GM23338 (cell line): ENCODE results near the gene ARMH4. TPM values are rescaled to one million over a fixed set of nuclear protein-coding genes. Genes with fewer than 3 reads are reported as not detected.

ENCODE experiments used
- ATAC-seq: fragments of 200-7000 bp; cut with Tn5 transposase; 3 replicates; pipeline ENCODE4 v1.9.1; 2020
- DNase-seq: peaks from one replicate; pipeline ENCODE4 v3.0.0-alpha.2; 2015; ENCODE audit warnings: low spot score
- H2AFZ ChIP-seq: fragments of 200-600 bp; sonication (generic); 2 replicates; pipeline ENCODE4 v1.8.0; 2016; ENCODE audit warnings: antibody characterized with exemption, mild to moderate bottlenecking, moderate library complexity
- H3F3A ChIP-seq: fragments of 200-600 bp; sonication (generic); replicated peaks from 2 replicates; pipeline ENCODE4 v1.8.0; 2017; ENCODE audit warnings: antibody characterized with exemption, mixed run types, low read depth
- H3K27ac ChIP-seq: fragments of 200-600 bp; sonication (generic); 2 replicates; pipeline ENCODE4 v1.6.1; 2016; ENCODE audit warnings: low read depth
- H3K27me3 ChIP-seq: fragments of 200-600 bp; sonication (generic); 2 replicates; pipeline ENCODE4 v1.8.0; 2016; ENCODE audit warnings: mild to moderate bottlenecking, mixed run types, moderate library complexity; ENCODE audit not compliant: insufficient read depth
- H3K36me3 ChIP-seq: fragments of 200-600 bp; sonication (generic); 2 replicates; pipeline ENCODE4 v1.8.0; 2016; ENCODE audit warnings: mild to moderate bottlenecking; ENCODE audit not compliant: insufficient read depth
- H3K4me1 ChIP-seq: fragments of 200-600 bp; sonication (generic); 2 replicates; pipeline ENCODE4 v1.8.0; 2016; ENCODE audit warnings: mild to moderate bottlenecking, moderate library complexity; ENCODE audit not compliant: insufficient read depth
- H3K4me2 ChIP-seq: fragments of 200-600 bp; sonication (generic); 2 replicates; pipeline ENCODE4 v1.7.1; 2017; ENCODE audit warnings: mixed run types
- H3K4me3 ChIP-seq: fragments of 200-600 bp; sonication (generic); 2 replicates; pipeline ENCODE4 v1.6.1; 2016; ENCODE audit warnings: mixed run types
- H3K79me2 ChIP-seq: fragments of 200-600 bp; sonication (generic); replicated peaks from 2 replicates; pipeline ENCODE4 v1.8.0; 2017; ENCODE audit warnings: mild to moderate bottlenecking; ENCODE audit not compliant: insufficient read depth
- H3K9me2 ChIP-seq: fragments of 200-600 bp; sonication (generic); 2 replicates; pipeline ENCODE4 v1.8.0; 2017; ENCODE audit not compliant: insufficient read depth
- H4K20me1 ChIP-seq: fragments of 200-600 bp; sonication (generic); replicated peaks from 2 replicates; pipeline ENCODE4 v1.8.0; 2017; ENCODE audit warnings: mild to moderate bottlenecking; ENCODE audit not compliant: insufficient read depth
- H3K27ac Mint-ChIP-seq: 2 replicates; pipeline ENCODE4 v1.8.0; 2020; ENCODE audit warnings: inconsistent platforms, mild to moderate bottlenecking, moderate library complexity, mixed read lengths
- H3K27me3 Mint-ChIP-seq: 3 replicates; pipeline ENCODE4 v1.8.0; 2022; ENCODE audit warnings: low read depth, mild to moderate bottlenecking, moderate library complexity, mixed read lengths, inconsistent platforms; ENCODE audit not compliant: insufficient read depth, poor library complexity
- H3K36me3 Mint-ChIP-seq: 3 replicates; pipeline ENCODE4 v1.8.0; 2021; ENCODE audit warnings: low read depth, mild to moderate bottlenecking, inconsistent platforms, moderate library complexity, mixed read lengths
- H3K4me1 Mint-ChIP-seq: 3 replicates; pipeline ENCODE4 v1.8.0; 2020; ENCODE audit warnings: mild to moderate bottlenecking, inconsistent platforms, mixed read lengths
- H3K4me3 Mint-ChIP-seq: 3 replicates; pipeline ENCODE4 v1.8.0; 2021; ENCODE audit warnings: moderate library complexity, mild to moderate bottlenecking, inconsistent platforms, mixed read lengths
- H3K9me3 Mint-ChIP-seq: 3 replicates; pipeline ENCODE4 v1.8.0; 2020; ENCODE audit warnings: moderate library complexity, mild to moderate bottlenecking, inconsistent platforms, mixed read lengths
- CREB1 ChIP-seq: fragments of 250-450 bp; sonication (Bioruptor Pico); IDR thresholded peaks from 2 replicates; pipeline ENCODE4 v1.5.0; 2020; ENCODE audit warnings: low read depth, mild to moderate bottlenecking, moderate library complexity
- EZH2 ChIP-seq: fragments of 200-600 bp; sonication (generic); IDR thresholded peaks from one replicate; pipeline ENCODE4 v1.8.0; 2017; ENCODE audit warnings: antibody characterized with exemption, mild to moderate bottlenecking, low read depth; ENCODE audit not compliant: unreplicated experiment
- EZH2phosphoT487 ChIP-seq: fragments of 200-600 bp; sonication (generic); IDR thresholded peaks from one replicate; pipeline ENCODE4 v1.8.1; 2018; ENCODE audit warnings: antibody characterized with exemption; ENCODE audit not compliant: unreplicated experiment
- NANOG ChIP-seq: IDR thresholded peaks from 2 replicates; pipeline ENCODE4 v1.6.1; 2016; ENCODE audit warnings: antibody characterized with exemption, borderline replicate concordance
- POLR2AphosphoS5 ChIP-seq: IDR thresholded peaks from 2 replicates; pipeline ENCODE4 v1.6.1; 2016; ENCODE audit warnings: antibody characterized with exemption, low read depth
- STAT1 ChIP-seq: IDR thresholded peaks from one replicate; pipeline ENCODE4 v1.6.1; 2016; ENCODE audit warnings: antibody characterized with exemption; ENCODE audit not compliant: unreplicated experiment
- ZNF114 ChIP-seq: fragments of 250-450 bp; sonication (Bioruptor Pico); IDR thresholded peaks from 2 replicates; pipeline ENCODE4 v1.5.0; 2020; ENCODE audit warnings: mild to moderate bottlenecking, moderate library complexity
- ZNF331 ChIP-seq: fragments of 250-450 bp; sonication (Bioruptor Pico); IDR thresholded peaks from 2 replicates; pipeline ENCODE4 v1.5.0; 2020; ENCODE audit warnings: low read depth, mild to moderate bottlenecking, moderate library complexity
- polyA plus RNA-seq: library from polyadenylated mRNA; unstranded; fragments of >200 nt; fragmentation: Nextera tagmentation; extraction: Ambion mirVana; gene quantifications from 2 replicates; pipeline ENCODE4 v1.2.1, GENCODE V29; 2016
- total RNA-seq: library from RNA; depleted of rRNA; stranded (reverse); fragments of >200 nt; shearing (Covaris generic); gene quantifications from 2 replicates; pipeline ENCODE4 v1.2.3, GENCODE V29; 2014
- TF ChIP-seq, protein P1 (sequence below): IDR thresholded peaks from 2 replicates; pipeline ENCODE4 v1.6.1; 2016; ENCODE audit warnings: antibody characterized with exemption
- TF ChIP-seq, protein P2 (sequence below): IDR thresholded peaks from one replicate; pipeline ENCODE4 v1.6.1; 2018; ENCODE audit warnings: antibody characterized with exemption; ENCODE audit not compliant: unreplicated experiment

The ARMH4 gene
- total and polyA plus RNA-seq, 2 experiments from 2014 or later = 15.5 to 20.2 TPM

DNA sequence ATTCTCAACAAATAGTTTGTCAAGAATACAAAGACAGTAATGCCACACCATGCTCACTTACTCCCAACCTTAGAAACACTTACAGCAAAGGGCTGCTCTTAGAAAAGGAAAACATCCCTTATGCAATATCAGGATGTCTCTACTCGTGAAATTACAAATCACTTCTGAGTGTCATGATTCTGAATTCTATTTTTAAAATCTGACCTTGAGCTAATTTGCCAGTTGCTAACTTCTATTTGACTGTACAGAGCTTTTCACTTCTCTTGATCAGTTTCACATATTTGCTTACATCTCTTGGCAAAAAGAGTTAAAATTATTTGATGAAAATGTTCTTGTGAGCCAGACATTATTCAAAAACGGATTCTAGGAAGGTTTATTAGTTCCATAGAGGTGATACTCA lies 149.4 kb downstream of the ARMH4 start (continued):
- TF ChIP-seq CREB1 (CRISPR knock-in tag) = no peak
- TF ChIP-seq, protein P1, sequence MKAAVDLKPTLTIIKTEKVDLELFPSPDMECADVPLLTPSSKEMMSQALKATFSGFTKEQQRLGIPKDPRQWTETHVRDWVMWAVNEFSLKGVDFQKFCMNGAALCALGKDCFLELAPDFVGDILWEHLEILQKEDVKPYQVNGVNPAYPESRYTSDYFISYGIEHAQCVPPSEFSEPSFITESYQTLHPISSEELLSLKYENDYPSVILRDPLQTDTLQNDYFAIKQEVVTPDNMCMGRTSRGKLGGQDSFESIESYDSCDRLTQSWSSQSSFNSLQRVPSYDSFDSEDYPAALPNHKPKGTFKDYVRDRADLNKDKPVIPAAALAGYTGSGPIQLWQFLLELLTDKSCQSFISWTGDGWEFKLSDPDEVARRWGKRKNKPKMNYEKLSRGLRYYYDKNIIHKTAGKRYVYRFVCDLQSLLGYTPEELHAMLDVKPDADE = no peak
- no peak for TF ChIP-seq NANOG
- TF ChIP-seq STAT1 = no peak
- TF ChIP-seq ZNF114 (CRISPR knock-in tag) = no peak
- TF ChIP-seq, protein P2, sequence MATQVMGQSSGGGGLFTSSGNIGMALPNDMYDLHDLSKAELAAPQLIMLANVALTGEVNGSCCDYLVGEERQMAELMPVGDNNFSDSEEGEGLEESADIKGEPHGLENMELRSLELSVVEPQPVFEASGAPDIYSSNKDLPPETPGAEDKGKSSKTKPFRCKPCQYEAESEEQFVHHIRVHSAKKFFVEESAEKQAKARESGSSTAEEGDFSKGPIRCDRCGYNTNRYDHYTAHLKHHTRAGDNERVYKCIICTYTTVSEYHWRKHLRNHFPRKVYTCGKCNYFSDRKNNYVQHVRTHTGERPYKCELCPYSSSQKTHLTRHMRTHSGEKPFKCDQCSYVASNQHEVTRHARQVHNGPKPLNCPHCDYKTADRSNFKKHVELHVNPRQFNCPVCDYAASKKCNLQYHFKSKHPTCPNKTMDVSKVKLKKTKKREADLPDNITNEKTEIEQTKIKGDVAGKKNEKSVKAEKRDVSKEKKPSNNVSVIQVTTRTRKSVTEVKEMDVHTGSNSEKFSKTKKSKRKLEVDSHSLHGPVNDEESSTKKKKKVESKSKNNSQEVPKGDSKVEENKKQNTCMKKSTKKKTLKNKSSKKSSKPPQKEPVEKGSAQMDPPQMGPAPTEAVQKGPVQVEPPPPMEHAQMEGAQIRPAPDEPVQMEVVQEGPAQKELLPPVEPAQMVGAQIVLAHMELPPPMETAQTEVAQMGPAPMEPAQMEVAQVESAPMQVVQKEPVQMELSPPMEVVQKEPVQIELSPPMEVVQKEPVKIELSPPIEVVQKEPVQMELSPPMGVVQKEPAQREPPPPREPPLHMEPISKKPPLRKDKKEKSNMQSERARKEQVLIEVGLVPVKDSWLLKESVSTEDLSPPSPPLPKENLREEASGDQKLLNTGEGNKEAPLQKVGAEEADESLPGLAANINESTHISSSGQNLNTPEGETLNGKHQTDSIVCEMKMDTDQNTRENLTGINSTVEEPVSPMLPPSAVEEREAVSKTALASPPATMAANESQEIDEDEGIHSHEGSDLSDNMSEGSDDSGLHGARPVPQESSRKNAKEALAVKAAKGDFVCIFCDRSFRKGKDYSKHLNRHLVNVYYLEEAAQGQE = no peak

DNA sequence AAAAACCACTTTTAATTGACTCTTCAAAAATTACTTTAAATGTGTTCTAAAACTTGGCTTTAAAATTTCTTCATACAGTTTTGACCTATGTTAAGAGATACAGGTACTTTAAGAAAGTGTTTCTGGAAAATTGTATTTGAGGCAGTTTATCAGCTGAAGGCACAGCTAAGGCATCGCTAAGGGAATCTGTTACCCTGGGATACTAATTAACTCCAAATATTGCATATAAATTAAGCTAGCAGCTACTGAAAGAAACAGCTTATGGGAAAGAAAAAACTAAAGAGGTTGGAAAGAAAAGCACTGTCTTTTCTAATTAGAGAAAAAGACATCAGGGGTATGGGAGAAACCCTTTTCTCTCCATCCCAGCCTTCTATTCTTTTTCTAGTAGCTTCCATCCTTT lies 152.0 kb downstream of the ARMH4 start:
- Histone ChIP-seq H3K4me1 (no peaks in the 10 kb centered on the region), H3K4me3 (no peak overlapping the region), H3K79me2 (no peaks in the 10 kb centered on the region), H3K36me3 (no peaks in the 10 kb centered on the region), H4K20me1 (no peaks in the 10 kb centered on the region), H3F3A (no peaks in the 10 kb centered on the region), H3K27me3 (no peaks in the 10 kb centered on the region), H3K27ac (no peak overlapping the region), H2AFZ (no peak overlapping the region), H3K9me2 (no peaks in the 10 kb centered on the region), H3K4me2 (no peak overlapping the region)
- no peak for ATAC-seq
- Mint-ChIP-seq H3K27me3 (no peaks in the 10 kb centered on the region), H3K4me3 (no peak overlapping the region), H3K36me3 (no peaks in the 10 kb centered on the region), H3K27ac (no peak overlapping the region), H3K9me3 (no peaks in the 10 kb centered on the region), H3K4me1 (no peaks in the 10 kb centered on the region)
- no peak for TF ChIP-seq EZH2
- DNase-seq = no peak

DNA sequence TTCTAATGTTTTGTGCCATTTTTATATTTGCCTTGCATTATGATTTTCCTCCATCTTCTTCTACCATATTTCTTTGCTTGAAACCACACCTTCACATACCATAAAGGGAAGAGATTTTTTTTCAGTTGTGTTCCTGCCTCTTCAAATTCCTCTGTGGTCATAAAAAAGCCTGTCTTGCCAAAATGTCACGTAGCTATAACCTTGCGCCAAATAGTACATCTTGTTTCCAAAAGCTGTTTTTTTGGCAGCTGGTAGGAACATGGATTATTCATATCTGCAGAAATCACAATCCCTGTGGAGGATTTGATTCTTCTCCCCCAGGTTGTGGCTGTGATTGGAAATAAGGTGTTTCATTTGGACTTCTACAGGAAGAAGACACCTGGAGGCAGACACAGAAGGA lies 152.5 kb downstream of the ARMH4 start:
- Histone ChIP-seq H3K79me2 (no peaks in the 10 kb centered on the region), H3K27ac (no peak overlapping the region), H4K20me1 (no peaks in the 10 kb centered on the region), H3K4me1 (no peaks in the 10 kb centered on the region), H3K27me3 (no peaks in the 10 kb centered on the region), H3K36me3 (no peaks in the 10 kb centered on the region), H2AFZ (no peak overlapping the region), H3K4me2 (no peak overlapping the region), H3K4me3 (no peak overlapping the region), H3K9me2 (no peaks in the 10 kb centered on the region), H3F3A (no peaks in the 10 kb centered on the region)
- Mint-ChIP-seq H3K27me3 (no peaks in the 10 kb centered on the region), H3K4me3 (no peak overlapping the region), H3K9me3 (no peaks in the 10 kb centered on the region), H3K27ac (no peak overlapping the region), H3K4me1 (no peaks in the 10 kb centered on the region), H3K36me3 (no peaks in the 10 kb centered on the region)
- ATAC-seq (no peak), DNase-seq (no peak)
- TF ChIP-seq POLR2AphosphoS5 (no peak), ZNF331 (CRISPR knock-in tag) (no peak), NANOG (no peak), CREB1 (CRISPR knock-in tag) (no peak), EZH2 (no peak), EZH2phosphoT487 (no peak)
- TF ChIP-seq, protein P2 = no peak
